Type B pancreatic cell (in vitro differentiated cells): ENCODE measurements around the gene PCK1. TPM values are rescaled to one million over a fixed set of nuclear protein-coding genes. Genes with fewer than 3 reads are reported as not detected.
"Not testable (repeated sequence)": the region's sequence is repeated elsewhere in the genome, so short reads cannot be mapped to it uniquely, and the experiment has no call there.

Source experiments
- DNase-seq: peaks from one replicate; pipeline ENCODE4 v3.0.0; 2021; ENCODE audit warnings: mixed read lengths; ENCODE audit not compliant: unreplicated experiment; ENCODE audit errors: extremely low spot score
- H3K27ac Mint-ChIP-seq: 2 replicates; pipeline ENCODE4 v1.8.0; 2021; ENCODE audit warnings: mild to moderate bottlenecking, mixed read lengths
- H3K27me3 Mint-ChIP-seq: 2 replicates; pipeline ENCODE4 v1.8.0; 2021; ENCODE audit warnings: mixed read lengths
- H3K36me3 Mint-ChIP-seq: 2 replicates; pipeline ENCODE4 v1.8.0; 2021; ENCODE audit warnings: mixed read lengths
- H3K4me1 Mint-ChIP-seq: one replicate; pipeline ENCODE4 v1.8.0; 2021; ENCODE audit warnings: mixed read lengths; ENCODE audit not compliant: unreplicated experiment
- H3K4me3 Mint-ChIP-seq: 2 replicates; pipeline ENCODE4 v1.8.0; 2021; ENCODE audit warnings: mild to moderate bottlenecking, mixed read lengths
- H3K9me3 Mint-ChIP-seq: 2 replicates; pipeline ENCODE4 v1.8.0; 2021; ENCODE audit warnings: mixed read lengths
- long read RNA-seq: library from polyadenylated mRNA; unstranded; transcript quantifications from one replicate; pipeline ENCODE4 v2.0.0, GENCODE V29; 2020
- total RNA-seq: library from RNA; stranded (reverse); gene quantifications from 2 replicates; pipeline ENCODE4 v1.2.1, GENCODE V29; 2021; ENCODE audit warnings: low replicate concordance
- TF ChIP-seq, protein P1 (sequence below): fragments of 200-600 bp; sonication (generic); conservative IDR thresholded peaks from 2 replicates; pipeline ENCODE4 v1.5.0; 2021; ENCODE audit warnings: antibody characterized with exemption, mild to moderate bottlenecking

PCK1 gene
- total RNA-seq = 2.3 and 4.7 TPM in 2 replicates
- long read RNA-seq, full-length matches to known transcripts = 12 of 17 reads
- long read RNA-seq, partial matches to known transcripts = 0 of 17 reads
- long read RNA-seq, other reads (novel, unspliced or antisense) = 5 of 17 reads

DNA sequence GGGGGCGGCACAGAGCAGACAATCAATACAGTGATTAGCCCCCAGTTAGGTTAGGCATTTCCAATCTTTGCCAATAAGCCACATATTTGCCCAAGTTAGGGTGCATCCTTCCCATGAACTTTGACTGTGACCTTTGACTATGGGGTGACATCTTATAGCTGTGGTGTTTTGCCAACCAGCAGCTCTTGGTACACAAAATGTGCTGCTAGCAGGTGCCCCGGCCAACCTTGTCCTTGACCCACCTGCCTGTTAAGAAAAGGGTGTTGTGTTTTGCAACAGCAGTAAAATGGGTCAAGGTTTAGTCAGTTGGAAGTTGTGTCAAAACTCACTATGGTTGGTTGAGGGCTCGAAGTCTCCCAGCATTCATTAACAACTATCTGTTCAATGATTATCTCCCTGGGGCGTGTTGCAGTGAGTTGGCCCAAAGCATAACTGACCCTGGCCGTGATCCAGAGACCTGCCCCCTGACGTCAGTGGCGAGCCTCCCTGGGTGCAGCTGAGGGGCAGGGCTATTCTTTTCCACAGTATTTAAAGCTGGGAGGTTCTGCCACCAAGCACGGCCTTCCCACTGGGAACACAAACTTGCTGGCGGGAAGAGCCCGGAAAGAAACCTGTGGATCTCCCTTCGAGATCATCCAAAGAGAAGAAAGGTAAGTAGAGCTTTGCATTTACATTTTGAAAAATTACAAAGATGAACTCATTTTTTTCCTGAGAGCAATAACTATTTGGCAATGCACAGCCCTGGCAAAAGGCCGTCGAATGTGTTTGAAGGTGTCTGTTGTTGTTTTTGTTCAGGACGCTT, at the start of gene PCK1:
Gene PCK1 (plus strand): TSS at position 557 of the 802 bp plus-strand sequence. CDS start 302 bp downstream, outside the sequence.
- Mint-ChIP-seq H3K27me3 (peaks cover 44% of the 10 kb centered on the region), H3K9me3 (no peaks in the 10 kb centered on the region), H3K27ac (peak within 1 kb of the TSS; percentile 70), H3K4me1 (peaks cover 14% of the 10 kb centered on the region), H3K4me3 (peak within 1 kb of the TSS; percentile 22), H3K36me3 (no peaks in the 10 kb centered on the region)
- TF ChIP-seq, protein P1, sequence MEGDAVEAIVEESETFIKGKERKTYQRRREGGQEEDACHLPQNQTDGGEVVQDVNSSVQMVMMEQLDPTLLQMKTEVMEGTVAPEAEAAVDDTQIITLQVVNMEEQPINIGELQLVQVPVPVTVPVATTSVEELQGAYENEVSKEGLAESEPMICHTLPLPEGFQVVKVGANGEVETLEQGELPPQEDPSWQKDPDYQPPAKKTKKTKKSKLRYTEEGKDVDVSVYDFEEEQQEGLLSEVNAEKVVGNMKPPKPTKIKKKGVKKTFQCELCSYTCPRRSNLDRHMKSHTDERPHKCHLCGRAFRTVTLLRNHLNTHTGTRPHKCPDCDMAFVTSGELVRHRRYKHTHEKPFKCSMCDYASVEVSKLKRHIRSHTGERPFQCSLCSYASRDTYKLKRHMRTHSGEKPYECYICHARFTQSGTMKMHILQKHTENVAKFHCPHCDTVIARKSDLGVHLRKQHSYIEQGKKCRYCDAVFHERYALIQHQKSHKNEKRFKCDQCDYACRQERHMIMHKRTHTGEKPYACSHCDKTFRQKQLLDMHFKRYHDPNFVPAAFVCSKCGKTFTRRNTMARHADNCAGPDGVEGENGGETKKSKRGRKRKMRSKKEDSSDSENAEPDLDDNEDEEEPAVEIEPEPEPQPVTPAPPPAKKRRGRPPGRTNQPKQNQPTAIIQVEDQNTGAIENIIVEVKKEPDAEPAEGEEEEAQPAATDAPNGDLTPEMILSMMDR = no peak
- no peak for DNase-seq

DNA sequence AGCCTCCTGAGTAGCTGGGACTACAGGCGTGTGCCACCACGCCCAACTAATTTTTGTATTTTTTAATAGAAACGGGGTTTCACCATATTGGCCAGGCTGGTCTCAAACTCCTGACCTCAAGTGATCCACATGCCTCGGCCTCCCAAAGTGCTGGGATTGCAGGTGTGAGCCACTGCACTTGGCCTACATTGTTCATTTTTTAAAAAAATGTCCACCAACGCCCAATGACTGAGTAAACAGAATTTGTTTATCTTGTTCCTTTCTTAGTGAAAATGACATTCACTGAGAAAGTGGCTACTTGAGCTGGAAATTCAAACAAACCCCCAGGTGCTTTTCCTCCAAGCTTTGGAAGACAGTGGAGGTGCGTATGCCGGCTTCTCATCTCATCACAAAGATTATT, 49.2 kb upstream of the PCK1 start:
- H3K9me3 Mint-ChIP-seq, H3K36me3 Mint-ChIP-seq, DNase-seq, H3K27ac Mint-ChIP-seq, H3K4me3 Mint-ChIP-seq: not testable (repeated sequence)
- Mint-ChIP-seq H3K27me3 (peaks cover 19% of the 10 kb centered on the region), H3K4me1 (peaks cover 20% of the 10 kb centered on the region)

DNA sequence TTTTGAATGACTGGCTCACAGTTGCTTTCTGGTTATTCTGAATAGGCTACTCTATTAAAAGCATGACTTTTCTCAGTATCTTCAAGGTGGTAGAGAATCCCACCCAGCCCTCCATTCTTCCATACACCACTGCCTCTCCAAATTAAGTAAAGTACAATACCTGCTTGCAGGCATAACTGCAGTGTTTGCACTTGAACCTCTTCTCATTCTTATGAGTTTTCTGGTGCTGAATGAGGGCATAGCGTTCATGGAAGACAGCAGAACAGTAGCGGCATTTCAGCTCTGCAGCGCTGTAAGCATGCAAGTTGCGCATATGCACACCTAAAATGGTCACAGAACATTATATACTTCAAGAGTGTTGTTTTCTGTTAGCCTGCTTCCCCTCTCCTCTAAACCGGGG, 48.5 kb upstream of the PCK1 start:
- no peaks in the 10 kb centered on the region for H3K9me3 Mint-ChIP-seq
- peaks cover 20% of the 10 kb centered on the region for H3K4me1 Mint-ChIP-seq
- DNase-seq = no peak
- TF ChIP-seq, protein P1 = no peak
- H3K27me3 Mint-ChIP-seq = peaks cover 23% of the 10 kb centered on the region
- H3K4me3 Mint-ChIP-seq = no peak overlapping the region
- no peak overlapping the region for H3K27ac Mint-ChIP-seq
- no peaks in the 10 kb centered on the region for H3K36me3 Mint-ChIP-seq

DNA sequence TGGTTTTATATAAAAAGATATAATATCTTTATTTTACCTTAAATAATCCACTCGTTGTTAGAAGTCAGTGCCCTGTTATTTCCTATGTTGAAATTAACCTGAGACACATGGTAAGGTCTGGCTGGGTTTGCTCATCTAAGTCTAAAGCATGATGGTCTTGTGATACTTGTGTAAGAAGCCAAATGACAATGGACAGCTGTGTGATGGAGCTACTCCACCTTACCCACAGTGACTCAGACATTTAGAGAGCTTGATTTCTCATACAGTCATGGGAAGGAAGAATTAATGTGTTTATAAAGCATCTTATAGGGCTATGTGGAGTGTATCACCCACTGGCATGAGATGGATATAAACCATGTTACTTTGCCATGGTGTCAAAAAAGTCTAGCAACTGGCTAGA, 47.7 kb upstream of the PCK1 start:
- H3K9me3 Mint-ChIP-seq = no peaks in the 10 kb centered on the region
- no peak overlapping the region for H3K27ac Mint-ChIP-seq
- TF ChIP-seq, protein P1 = no peak
- no peaks in the 10 kb centered on the region for H3K36me3 Mint-ChIP-seq
- peaks cover 23% of the 10 kb centered on the region for H3K27me3 Mint-ChIP-seq
- DNase-seq = no peak
- H3K4me1 Mint-ChIP-seq = peaks cover 20% of the 10 kb centered on the region
- H3K4me3 Mint-ChIP-seq = no peak overlapping the region

DNA sequence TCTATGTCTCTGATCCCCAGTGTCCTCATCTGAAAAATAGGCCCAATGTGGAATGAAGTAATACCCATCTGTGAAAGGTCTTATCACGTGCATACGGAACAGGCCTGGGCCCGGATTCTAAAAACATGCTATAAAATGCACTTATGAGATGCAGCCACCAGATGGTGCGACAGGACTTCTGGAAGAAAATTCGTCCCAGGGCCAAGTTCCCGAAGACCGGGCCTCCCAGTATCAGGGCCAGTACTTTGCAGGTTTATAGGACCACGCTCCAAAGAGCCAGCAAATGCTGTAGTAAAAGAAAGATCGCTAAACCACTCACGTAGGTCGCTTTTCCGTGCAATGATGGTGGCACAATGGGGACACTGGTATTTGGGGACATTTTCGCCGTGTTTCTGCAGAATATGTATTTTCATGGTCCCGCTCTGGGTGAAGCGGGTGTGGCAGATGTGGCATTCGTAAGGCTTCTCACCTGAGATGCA, 46.6 kb upstream of the PCK1 start:
- Mint-ChIP-seq H3K4me1 (peaks cover 12% of the 10 kb centered on the region), H3K27me3 (peaks cover 23% of the 10 kb centered on the region), H3K9me3 (no peaks in the 10 kb centered on the region), H3K36me3 (no peaks in the 10 kb centered on the region), H3K4me3 (no peak overlapping the region), H3K27ac (peak overlapping the region; percentile 2)
- TF ChIP-seq, protein P1 = peak; percentile 92
- DNase-seq = no peak

DNA sequence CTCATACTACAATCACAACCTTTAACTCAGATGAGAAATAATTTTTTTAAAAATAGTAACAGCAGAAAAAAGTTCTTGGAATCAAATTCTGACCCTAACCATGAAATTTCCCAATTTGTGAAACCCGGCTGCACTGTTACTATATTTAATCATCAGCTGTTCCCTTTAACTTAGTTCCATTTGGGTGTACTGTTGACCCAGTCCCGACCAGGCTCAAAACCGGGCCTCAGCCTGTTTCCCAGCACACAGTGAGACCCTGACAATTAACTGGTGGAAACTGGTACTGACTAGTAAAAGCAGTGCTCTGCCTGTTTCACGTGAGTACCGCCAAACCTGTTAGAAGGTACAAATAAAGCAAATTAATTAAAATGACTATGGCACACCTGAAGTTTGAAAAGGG, 43.0 kb upstream of the PCK1 start:
- peaks cover 24% of the 10 kb centered on the region for H3K27me3 Mint-ChIP-seq
- peaks cover 12% of the 10 kb centered on the region for H3K4me1 Mint-ChIP-seq
- H3K36me3 Mint-ChIP-seq = no peaks in the 10 kb centered on the region
- H3K4me3 Mint-ChIP-seq = no peak overlapping the region
- H3K9me3 Mint-ChIP-seq = no peaks in the 10 kb centered on the region
- no peak overlapping the region for H3K27ac Mint-ChIP-seq
- TF ChIP-seq, protein P1 = no peak
- no peak for DNase-seq
